Measurements from ENCODE around the gene PPFIA2.
A peak's percentile ranks its signal among the peaks of the same experiment; 100 is the strongest.

The PPFIA2 gene

GRCh38 chr12:81450920-81451739 is 308.0 kb downstream of the PPFIA2 start:
- peak; percentile 32 to 36 for DNase-seq (ENCODE audit: low read depth in 2 of 2)

DNA sequence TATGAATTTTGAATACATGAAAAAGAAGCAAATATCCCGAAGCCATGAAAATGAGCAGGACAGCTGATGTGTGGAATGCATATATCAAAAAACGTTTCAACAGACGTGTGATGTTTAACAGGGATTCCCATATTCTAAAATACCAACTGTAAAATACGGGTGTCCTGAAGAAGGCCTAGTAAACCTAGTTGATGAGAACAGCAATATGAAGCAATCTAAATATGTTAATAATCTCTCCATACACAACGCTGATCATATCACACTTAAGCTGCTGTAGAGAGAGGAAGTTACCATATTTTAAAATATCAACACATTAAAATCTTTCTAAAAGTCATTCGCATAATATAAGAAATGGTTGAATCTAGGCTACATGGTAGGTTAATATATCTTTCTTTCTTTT is 317.5 kb downstream of the PPFIA2 start:
- no peak for DNase-seq (ENCODE audit: low read depth in 2 of 2)

DNA sequence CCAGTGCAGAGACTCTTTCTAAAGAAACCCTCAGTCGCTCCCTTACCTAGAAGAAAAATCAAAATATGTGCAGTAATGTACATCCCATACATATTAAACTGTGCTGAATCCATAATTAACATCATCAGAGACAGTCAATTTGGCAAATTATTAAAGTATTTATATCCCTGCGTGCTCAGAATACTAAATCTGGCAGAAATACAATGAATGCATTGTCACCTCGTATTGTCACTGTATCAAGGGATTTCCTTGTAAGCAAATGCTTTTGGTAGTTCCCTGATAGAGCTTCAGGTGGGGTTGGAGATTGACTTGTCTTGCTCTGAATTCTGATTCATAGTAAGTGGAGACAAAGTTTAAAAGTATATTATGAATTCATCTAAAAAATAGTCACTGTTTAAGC is 319.1 kb downstream of the PPFIA2 start:
- DNase-seq (ENCODE audit: low read depth in 2 of 2), result no peak

- no peak for DNase-seq (ENCODE audit: low read depth in 2 of 2)
Measured at GRCh38 chr12:81439344-81439743, 319.8 kb downstream of the PPFIA2 start.

DNA sequence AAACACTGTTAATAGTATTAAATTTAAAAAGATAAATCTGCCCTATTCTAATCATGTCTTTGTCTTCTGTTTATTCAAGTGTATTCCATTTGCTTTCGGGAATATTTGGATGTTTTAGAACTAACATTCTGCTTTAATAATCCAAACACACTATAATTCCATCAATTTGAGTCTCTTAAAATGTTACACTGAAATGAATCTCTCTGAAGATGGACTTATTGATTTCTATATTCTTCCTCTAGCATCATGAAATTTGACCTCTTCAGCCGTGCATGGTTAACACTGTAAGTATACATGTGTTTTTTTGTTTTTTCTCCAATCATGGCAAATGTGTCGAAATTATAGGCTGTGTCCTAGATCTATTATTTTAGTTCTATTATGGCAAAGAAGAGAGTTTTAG is 342.1 kb downstream of the PPFIA2 start:
- DNase-seq (ENCODE audit: low read depth in 2 of 2), result no peak

DNA sequence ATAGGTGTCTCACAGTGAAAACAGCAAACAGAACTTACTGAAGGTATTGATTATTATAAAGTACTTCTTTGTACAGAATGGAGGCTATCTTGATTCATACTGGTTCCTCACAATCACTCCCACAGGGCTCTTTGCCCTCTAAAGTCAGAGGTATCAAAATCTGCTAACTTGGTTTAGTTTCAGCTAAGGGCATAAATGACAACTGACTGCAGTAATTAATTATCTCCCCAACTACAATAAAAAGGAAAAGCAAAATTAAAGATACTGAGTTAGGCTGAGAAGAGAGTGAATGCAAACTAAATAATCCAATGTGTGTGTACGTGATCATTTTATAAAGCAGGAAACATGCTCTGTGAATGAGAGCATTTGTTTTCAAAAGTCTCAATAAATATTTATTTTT is 342.6 kb downstream of the PPFIA2 start:
- no peak for DNase-seq (ENCODE audit: low read depth in 2 of 2)

DNA sequence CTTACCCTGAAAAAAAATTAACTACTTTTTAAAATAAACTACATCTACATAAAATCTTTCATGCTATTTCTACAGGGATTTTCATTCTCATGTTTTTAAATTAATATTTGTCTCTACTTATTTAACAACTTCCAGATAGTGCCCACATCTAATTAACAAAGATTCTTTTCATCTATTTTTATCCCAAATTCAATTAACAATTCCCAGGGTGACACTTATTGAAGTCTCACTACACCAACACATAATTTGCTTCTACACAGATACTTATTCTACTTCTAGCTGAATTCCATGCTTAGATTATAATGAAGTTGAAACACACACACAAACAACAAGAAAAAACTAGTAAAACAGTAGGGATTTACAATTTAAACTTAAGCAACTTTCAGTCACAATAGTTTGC is 344.7 kb downstream of the PPFIA2 start:
- no peak for DNase-seq (ENCODE audit: low read depth in 2 of 2)

DNA sequence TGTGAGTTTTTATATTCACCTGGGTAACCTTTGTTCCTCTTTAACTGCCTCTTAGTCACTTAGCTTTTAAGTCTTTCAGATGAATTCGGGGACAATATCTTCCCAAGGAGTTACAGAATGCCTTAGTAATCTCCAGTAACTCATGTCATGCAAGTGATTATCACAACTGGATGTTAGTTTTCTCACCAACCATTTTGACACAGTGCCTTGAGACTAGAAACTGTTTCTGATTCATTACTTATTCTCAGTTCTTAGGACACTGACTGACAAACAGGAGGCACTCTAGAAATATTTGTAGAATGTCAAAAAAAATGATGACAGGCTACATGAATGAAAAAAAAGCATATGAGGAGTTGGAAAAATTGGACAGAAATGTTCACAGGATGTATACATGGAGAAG is 346.2 kb downstream of the PPFIA2 start:
- no peak for DNase-seq (ENCODE audit: low read depth in 2 of 2)

GRCh38 chr12:81403348-81403747 is 355.8 kb downstream of the PPFIA2 start:
- DNase-seq (ENCODE audit: low read depth in 2 of 2), result no peak

DNA sequence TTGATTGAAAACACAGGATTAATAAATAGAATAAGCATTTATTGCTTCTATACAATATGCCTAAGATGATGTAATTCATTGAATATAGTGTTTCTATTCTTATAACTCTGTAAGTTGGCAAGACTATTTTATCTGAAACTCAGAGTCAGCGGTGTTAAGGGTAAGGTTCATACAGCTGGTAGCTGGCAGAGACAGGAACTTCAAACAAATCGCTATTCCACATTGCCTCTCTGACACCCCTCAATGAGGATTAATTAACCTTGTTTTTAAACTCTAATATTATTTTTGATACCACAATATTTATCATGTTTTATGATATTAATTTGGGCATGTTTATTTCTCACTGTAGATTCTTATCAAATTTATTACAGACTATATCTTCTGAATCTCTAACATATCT is 357.9 kb downstream of the PPFIA2 start:
- DNase-seq (ENCODE audit: low read depth in 2 of 2), result no peak

DNA sequence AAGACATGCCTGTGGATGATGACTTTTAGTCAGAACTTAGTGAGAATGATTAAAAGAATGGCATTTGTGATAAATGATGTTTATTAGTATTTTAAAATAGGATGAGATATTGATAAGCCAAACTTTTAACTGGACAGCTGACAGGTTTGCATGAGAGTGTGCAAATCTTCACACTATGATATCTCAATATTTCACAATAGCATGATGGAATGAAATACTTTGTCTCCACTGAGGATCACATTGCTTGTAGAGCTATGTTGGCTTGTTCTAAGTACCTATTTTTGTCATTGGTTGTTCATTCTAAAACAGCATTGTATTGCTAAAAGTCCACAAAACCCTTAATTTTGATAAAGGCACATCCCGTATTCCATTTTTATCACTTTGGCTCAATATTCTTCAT is 359.1 kb downstream of the PPFIA2 start:
- no peak for DNase-seq (ENCODE audit: low read depth in 2 of 2)

- no peak for DNase-seq (ENCODE audit: low read depth in 2 of 2)
Measured at GRCh38 chr12:81395431-81395830, 363.7 kb downstream of the PPFIA2 start.

DNA sequence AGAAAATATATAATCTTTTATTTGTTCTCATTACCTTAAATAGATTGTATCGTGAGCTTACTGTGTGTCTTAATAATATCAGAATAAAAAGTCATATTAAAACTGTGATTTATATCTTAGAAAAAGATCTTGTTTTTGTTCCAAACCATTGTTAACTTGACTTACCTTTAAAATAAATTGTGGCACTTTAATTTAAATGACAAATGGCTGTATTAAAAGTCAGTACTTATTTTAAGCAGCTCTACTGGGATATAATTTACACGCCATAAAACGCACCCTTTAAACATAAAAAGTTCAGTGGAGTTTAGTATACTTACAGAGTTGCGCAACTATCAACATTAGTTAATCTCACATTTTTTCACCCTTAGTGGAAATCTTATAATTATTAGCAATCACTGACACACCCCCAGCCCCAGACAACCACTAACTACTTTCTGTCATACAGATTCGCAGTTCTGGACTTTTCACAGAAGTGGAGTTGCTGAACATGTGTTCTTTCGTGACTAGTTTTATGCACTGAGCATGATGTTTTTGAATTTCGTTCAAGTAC is 369.5 kb downstream of the PPFIA2 start:
- no peak for DNase-seq (ENCODE audit: low read depth in 2 of 2)

GRCh38 chr12:81386101-81386500 is 373.0 kb downstream of the PPFIA2 start:
- no peak for DNase-seq (ENCODE audit: low read depth in 2 of 2)

DNA sequence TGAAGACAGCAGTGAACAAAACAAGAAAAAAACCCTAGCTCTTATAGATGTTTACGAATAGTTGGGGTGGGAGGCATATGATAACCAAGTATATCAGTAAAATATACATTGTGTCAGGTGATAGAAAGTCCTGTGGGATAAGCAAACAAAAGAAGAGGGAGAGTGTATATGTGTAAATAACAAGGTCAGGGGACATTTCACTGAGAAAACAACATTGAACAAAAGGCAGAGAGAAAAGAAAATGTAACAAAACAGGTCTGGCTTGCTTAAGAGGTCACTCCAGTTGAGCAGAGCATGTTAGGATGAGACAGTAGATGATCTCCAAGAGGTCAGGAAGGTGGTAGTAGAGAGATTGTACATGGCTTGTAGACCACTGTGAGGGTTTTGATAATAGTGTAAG is 377.2 kb downstream of the PPFIA2 start:
- no peak for DNase-seq (ENCODE audit: low read depth in 2 of 2)

DNA sequence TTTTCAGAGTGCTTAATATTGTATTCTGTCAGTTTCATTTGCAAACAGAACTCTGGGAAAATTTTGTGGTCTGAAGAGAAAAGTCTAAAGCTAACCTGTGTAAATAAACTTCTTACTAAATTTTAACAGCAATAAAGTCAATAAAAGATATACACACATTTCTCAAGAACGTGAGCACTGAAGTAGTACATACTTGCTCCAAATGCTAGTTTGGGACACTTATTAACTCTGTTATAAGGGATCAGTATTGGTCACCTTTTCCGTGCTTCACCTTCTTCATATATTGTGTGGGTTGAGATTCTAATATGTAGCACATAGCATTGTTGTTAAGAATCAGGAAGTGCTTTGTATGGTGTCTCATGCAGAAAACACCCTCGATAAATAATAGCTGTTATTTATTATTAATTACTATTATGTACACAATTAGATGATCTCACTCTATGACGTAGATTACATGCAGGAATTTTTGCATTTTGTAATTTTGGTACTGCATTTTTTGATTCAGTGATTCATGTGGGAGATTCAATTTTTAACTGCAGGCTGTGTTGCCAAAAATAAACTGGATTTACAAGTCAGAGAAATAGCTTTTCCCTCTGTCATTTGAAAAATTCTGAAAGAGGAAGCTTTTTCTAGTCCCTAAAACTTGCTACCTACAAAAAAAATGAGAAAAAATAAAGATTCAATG is 380.4 kb downstream of the PPFIA2 start:
- DNase-seq (ENCODE audit: low read depth in 2 of 2), result no peak

DNA sequence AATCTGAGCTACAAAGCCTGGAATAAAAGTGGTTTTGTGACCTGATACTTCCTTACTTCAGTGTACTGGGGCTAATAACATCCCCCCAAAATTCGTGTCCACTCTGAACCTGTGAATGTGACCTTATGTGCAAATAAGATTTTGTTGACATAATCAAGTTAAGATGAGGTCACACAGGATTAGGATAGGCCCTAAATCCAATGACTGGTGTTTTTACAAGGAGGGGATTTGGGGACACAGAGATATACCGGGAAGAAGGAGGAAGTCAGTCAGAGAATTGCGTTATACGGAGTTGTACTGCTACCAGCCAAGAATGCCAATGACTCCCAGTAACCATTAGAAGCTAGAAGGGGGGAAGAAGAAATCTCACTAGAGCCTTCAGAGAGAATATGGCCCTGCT is 381.4 kb downstream of the PPFIA2 start:
- DNase-seq (ENCODE audit: low read depth in 2 of 2), result no peak

DNA sequence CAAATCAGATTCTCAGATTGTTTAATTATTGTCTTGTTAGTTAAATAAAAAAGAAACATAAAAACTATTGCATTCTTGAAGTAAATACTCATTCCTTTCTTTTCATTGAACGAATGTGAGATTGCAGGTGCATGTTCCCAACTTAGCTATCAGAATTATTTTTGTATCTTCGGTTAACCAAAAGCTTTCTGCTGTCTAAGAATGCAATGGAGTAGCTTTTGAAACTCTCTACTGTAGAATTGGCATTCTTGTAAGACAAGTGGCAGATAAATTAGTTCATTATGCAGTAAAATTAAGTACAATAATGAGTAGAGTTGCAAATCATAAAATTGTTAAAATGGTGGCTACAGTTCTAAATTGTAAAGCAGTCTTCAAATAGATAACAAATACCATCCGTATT is 383.2 kb downstream of the PPFIA2 start:
- no peak for DNase-seq (ENCODE audit: low read depth in 2 of 2)

DNA sequence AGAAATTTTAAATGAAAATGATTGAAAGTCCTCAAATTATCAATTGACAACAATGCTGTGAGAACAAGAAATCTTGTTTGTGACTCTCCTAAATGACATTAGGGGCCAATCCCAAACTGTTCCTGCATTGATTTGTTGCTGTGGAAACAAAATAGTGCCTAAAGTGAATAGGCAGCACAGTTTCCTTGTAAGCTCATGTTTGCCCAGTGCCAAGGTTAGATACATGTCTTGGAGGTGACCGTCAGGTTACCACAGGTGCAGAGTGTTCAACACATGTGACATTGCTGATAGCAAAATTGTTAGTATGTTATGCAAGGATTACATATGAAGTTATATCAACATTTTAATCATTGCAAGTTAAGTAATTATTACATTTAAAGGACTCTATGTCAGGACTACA is 388.7 kb downstream of the PPFIA2 start:
- no peak for DNase-seq (ENCODE audit: low read depth in 2 of 2)

DNA sequence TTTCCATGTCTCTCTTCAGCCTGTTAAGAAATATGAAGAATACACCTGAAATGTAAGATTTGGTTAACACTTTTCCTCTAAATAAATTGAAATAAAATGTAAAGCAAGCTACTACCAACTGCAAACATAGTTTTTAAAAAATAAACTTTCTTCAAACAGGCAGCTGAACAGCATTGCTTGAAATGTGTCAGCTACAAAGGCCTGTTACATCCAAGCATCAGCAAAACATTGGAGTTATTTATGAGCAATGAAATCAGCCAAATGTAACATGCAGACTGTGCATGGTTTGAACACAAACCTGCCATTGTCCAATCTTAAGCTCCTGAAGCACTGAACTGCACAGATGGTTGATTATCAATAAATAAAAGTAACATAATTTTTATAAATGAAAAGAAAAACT is 390.0 kb downstream of the PPFIA2 start:
- no peak for DNase-seq (ENCODE audit: low read depth in 2 of 2)

GRCh38 chr12:81365284-81365683 is 393.9 kb downstream of the PPFIA2 start:
- no peak for DNase-seq (ENCODE audit: low read depth in 2 of 2)

- DNase-seq (ENCODE audit: low read depth in 2 of 2), result no peak
Measured at GRCh38 chr12:81360916-81361315, 398.2 kb downstream of the PPFIA2 start.

- DNase-seq (ENCODE audit: low read depth in 2 of 2), result no peak
Measured at GRCh38 chr12:81359736-81360135, 399.4 kb downstream of the PPFIA2 start.
